GM12892 (cell line): ENCODE measurements around the gene ALDH1A3. TPM values are rescaled to one million over a fixed set of nuclear protein-coding genes. Genes with fewer than 3 reads are reported as not detected.

Experiments used
- DNase-seq: peaks from one replicate; pipeline ENCODE4 v3.0.0; 2011; ENCODE audit not compliant: insufficient read length
- FAIRE-seq: peaks from 2 replicates; lab custom pipeline; 2011; peaks lifted over from hg19 to GRCh38; lab: Jason Lieb, UNC
- POLR2A ChIP-seq: IDR thresholded peaks from 2 replicates; pipeline ENCODE4 v1.6.1; 2011; ENCODE audit warnings: low read depth, low read length, control low read depth
- POLR2AphosphoS5 ChIP-seq: IDR thresholded peaks from 2 replicates; pipeline ENCODE4 v1.6.1; 2011; ENCODE audit warnings: low read depth, low read length, control low read depth
- TAF1 ChIP-seq: IDR thresholded peaks from 2 replicates; pipeline ENCODE4 v1.6.1; 2011; ENCODE audit warnings: low read depth, mild to moderate bottlenecking, control low read depth, low read length, borderline replicate concordance
- polyA plus RNA-seq: library from polyadenylated mRNA; unstranded; fragments of >200 nt; gene quantifications from one replicate; pipeline ENCODE4 v1.2.1, GENCODE V29; 2012; ENCODE audit warnings: missing spikeins, inconsistent platforms; ENCODE audit not compliant: missing spikeins

The ALDH1A3 gene
- not detected for polyA plus RNA-seq

GRCh38 chr15:100879464-100880138 is at the start of gene ALDH1A3:
Gene ALDH1A3, plus strand, starts transcription at chr15:100879831. Its CDS starts 77 bp downstream, at chr15:100879908.
- FAIRE-seq (no peak), DNase-seq (peak; percentile 53)
- no peak for TF ChIP-seq POLR2A
- no peak for TF ChIP-seq TAF1
- no peak for TF ChIP-seq POLR2AphosphoS5

GRCh38 chr15:100831467-100831866 is 48.2 kb upstream of the ALDH1A3 start:
- FAIRE-seq (no peak), DNase-seq (no peak)
- TF ChIP-seq POLR2A (no peak), TAF1 (no peak), POLR2AphosphoS5 (no peak)

GRCh38 chr15:100832149-100832942 is 47.3 kb upstream of the ALDH1A3 start:
- TF ChIP-seq POLR2AphosphoS5, result no peak
- TF ChIP-seq TAF1, result no peak
- TF ChIP-seq POLR2A, result no peak
- FAIRE-seq (no peak), DNase-seq (no peak)

- DNase-seq (no peak), FAIRE-seq (no peak)
- TF ChIP-seq POLR2A (no peak), POLR2AphosphoS5 (no peak)
These were observed 45.9 kb upstream of the ALDH1A3 start for GRCh38 chr15:100833417-100834389.

GRCh38 chr15:100834731-100835130 is 44.9 kb upstream of the ALDH1A3 start:
- no peak for FAIRE-seq
- TF ChIP-seq POLR2AphosphoS5 (no peak), POLR2A (no peak), TAF1 (no peak)
- DNase-seq, result no peak

GRCh38 chr15:100835636-100836035 is 44.0 kb upstream of the ALDH1A3 start:
- TF ChIP-seq TAF1, result no peak
- no peak for TF ChIP-seq POLR2AphosphoS5
- no peak for TF ChIP-seq POLR2A
- FAIRE-seq (no peak), DNase-seq (no peak)

- DNase-seq, result no peak
- TF ChIP-seq POLR2AphosphoS5 (no peak), POLR2A (no peak), TAF1 (no peak)
- no peak for FAIRE-seq
These were observed 43.1 kb upstream of the ALDH1A3 start for GRCh38 chr15:100836501-100836900.

GRCh38 chr15:100841426-100841825 is 38.2 kb upstream of the ALDH1A3 start:
- FAIRE-seq (no peak), DNase-seq (no peak)

GRCh38 chr15:100842756-100843730 is 36.6 kb upstream of the ALDH1A3 start:
- TF ChIP-seq POLR2AphosphoS5 (no peak), TAF1 (no peak), POLR2A (no peak)
- FAIRE-seq, result no peak
- DNase-seq, result no peak

More at GRCh38 chr15:100841426-100841825, 38.2 kb upstream of the ALDH1A3 start:
- TF ChIP-seq POLR2A, result no peak
- TF ChIP-seq TAF1, result no peak
- TF ChIP-seq POLR2AphosphoS5, result no peak

GRCh38 chr15:100844167-100844566 is 35.5 kb upstream of the ALDH1A3 start:
- FAIRE-seq (no peak), DNase-seq (no peak)
- TF ChIP-seq POLR2A (no peak), POLR2AphosphoS5 (no peak), TAF1 (no peak)
